Esophagus muscularis mucosa (tissue), 4 donors: ENCODE measurements around the gene NDFIP1. TPM values are rescaled to one million over a fixed set of nuclear protein-coding genes. Genes with fewer than 3 reads are reported as not detected.

Source experiments
- DNase-seq: peaks from one replicate; pipeline ENCODE4 v3.0.0-alpha.2; 2017; ENCODE audit errors: extremely low spot score
- H3K27ac ChIP-seq, 4 donors: fragments of 200-600 bp; sonication (generic); replicated peaks in 1 of 4; 1 replicate in 3 of 4; 2 replicates in 1 of 4; pipeline ENCODE4 v1.5.1; 2016 to 2019; ENCODE audit warnings: mild to moderate bottlenecking in 1 of 4
- H3K27me3 ChIP-seq, 4 donors: fragments of 200-600 bp; sonication (generic); one replicate each; pipeline versions ENCODE4 v1.5.1 to v1.6.0; 2016 to 2019
- H3K36me3 ChIP-seq, 4 donors: fragments of 200-600 bp; sonication (generic); one replicate each; pipeline ENCODE4 v1.5.1; 2016 to 2019
- H3K4me1 ChIP-seq, 4 donors: fragments of 200-600 bp; sonication (generic); one replicate each; pipeline ENCODE4 v1.5.1; 2016 to 2019
- H3K4me3 ChIP-seq, 4 donors: fragments of 200-600 bp; sonication (generic); 1 replicate in 2 of 4; 2 replicates in 2 of 4; pipeline ENCODE4 v1.5.1; 2016 to 2019; ENCODE audit warnings: mild to moderate bottlenecking in 4 of 4, moderate library complexity in 1 of 4
- H3K9me3 ChIP-seq, 4 donors: fragments of 200-600 bp; sonication (generic); 1 replicate in 3 of 4; 2 replicates in 1 of 4; pipeline ENCODE4 v1.5.1; 2016 to 2019
- CTCF ChIP-seq, 3 experiments: fragments of 200-600 bp in 2 of 3; fragments of 450-650 bp in 1 of 3; sonication (generic) in 2 of 3; IDR thresholded peaks; one replicate each; pipeline ENCODE4 v1.5.1; 2017 to 2019; ENCODE audit warnings: antibody characterized with exemption in 3 of 3, mild to moderate bottlenecking in 2 of 3, moderate library complexity in 1 of 3
- EP300 ChIP-seq: sonication (generic); formaldehyde crosslinking; IDR thresholded peaks from one replicate; pipeline ENCODE4 v1.6.1; 2017; ENCODE audit warnings: antibody characterized with exemption
- POLR2A ChIP-seq: fragments of 450-650 bp; IDR thresholded peaks from one replicate; pipeline ENCODE4 v1.6.1; 2017; ENCODE audit warnings: antibody characterized with exemption, moderate library complexity, mild to moderate bottlenecking, low read depth
- POLR2AphosphoS5 ChIP-seq, 2 donors: sonication (generic); formaldehyde crosslinking; IDR thresholded peaks; one replicate each; pipeline ENCODE4 v1.6.1; 2017; ENCODE audit warnings: antibody characterized with exemption in 2 of 2
- WGBS: methylation state at CpG from one replicate; pipeline ENCODE4 v1.1.5; 2018; 5-methylcytosine and 5-hydroxymethylcytosine counted together
- intact Hi-C: fragments of 100-400 bp; cut with DNase I; formaldehyde crosslinking; loops from one replicate; pipeline ENCODE4 v1.15.1; 2023
- total RNA-seq, 4 donors: library from RNA; depleted of rRNA; stranded (reverse); fragments of >200 nt; gene quantifications; one replicate each; pipeline versions ENCODE4 v1.1.0 to v1.2.1, GENCODE V29; 2016

NDFIP1 gene, protein sequence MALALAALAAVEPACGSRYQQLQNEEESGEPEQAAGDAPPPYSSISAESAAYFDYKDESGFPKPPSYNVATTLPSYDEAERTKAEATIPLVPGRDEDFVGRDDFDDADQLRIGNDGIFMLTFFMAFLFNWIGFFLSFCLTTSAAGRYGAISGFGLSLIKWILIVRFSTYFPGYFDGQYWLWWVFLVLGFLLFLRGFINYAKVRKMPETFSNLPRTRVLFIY
- 100 to 1,000 TPM in 2 of 4 donors, 10 to 100 TPM in 2; 57.8 to 169 (median 101) TPM for total RNA-seq

- intact Hi-C loops: loop anchor here (1.0 kb wide), 1 partner anchor 92 kb away; no protein-coding TSS in a partner anchor
- WGBS: 10% methylated on average over 27 of the region's 103 CpGs
Measured at GRCh38 chr5:142108432-142109330, at the start of gene NDFIP1. Gene NDFIP1 (plus strand): TSS chr5:142108779. CDS start chr5:142108975, 196 bp downstream.

GRCh38 chr5:142059304-142059940 lies 49.2 kb upstream of the NDFIP1 start:
- no peak for DNase-seq
- Histone ChIP-seq H3K27ac (no peak overlapping the region), H3K4me3 (no peak overlapping the region), H3K4me1 (peaks cover 3 to 17% (median 11%) of the 10 kb centered on the region in 4 donors), H3K27me3 (no peaks in the 10 kb centered on the region), H3K9me3 (no peaks in the 10 kb centered on the region), H3K36me3 (no peaks in the 10 kb centered on the region)
- 81% methylated on average over 1 of the region's 1 CpG for WGBS
- TF ChIP-seq CTCF (IDR thresholded peaks at IDR 0.05): no peak
- no peak for TF ChIP-seq EP300
- intact Hi-C loops: no loop called here

More at GRCh38 chr5:142108432-142109330, at the start of gene NDFIP1:
- no peak for DNase-seq
- Histone ChIP-seq H3K9me3 (no peaks in the 10 kb centered on the region), H3K27me3 (no peaks in the 10 kb centered on the region), H3K4me1 (peaks cover 37 to 43% (median 42%) of the 10 kb centered on the region in 4 donors), H3K27ac (peak within 1 kb of the TSS; percentile 92 to 98 (median 98)), H3K4me3 (peak within 1 kb of the TSS; percentile 61 to 87 (median 76)), H3K36me3 (no peaks in the 10 kb centered on the region)
- peak in 2 of 3 experiments; percentile 25 to 38 for TF ChIP-seq CTCF (IDR thresholded peaks at IDR 0.05)
- no peak for TF ChIP-seq EP300
- peak; percentile 76 to 96 for TF ChIP-seq POLR2AphosphoS5 (IDR thresholded peaks at IDR 0.05)
- TF ChIP-seq POLR2A: peak; percentile 92

- Histone ChIP-seq H3K4me1 (peaks cover 3 to 19% (median 11%) of the 10 kb centered on the region in 4 donors), H3K9me3 (no peaks in the 10 kb centered on the region), H3K27ac (peak overlapping the region in 2 of 4 donors; percentile 2 to 20), H3K27me3 (no peaks in the 10 kb centered on the region), H3K4me3 (peak overlapping the region in 1 of 4 donors; percentile 11), H3K36me3 (no peaks in the 10 kb centered on the region)
- DNase-seq: no peak
- TF ChIP-seq POLR2AphosphoS5 (IDR thresholded peaks at IDR 0.05): no peak
- no peak for TF ChIP-seq EP300
- TF ChIP-seq POLR2A: no peak
- no peak for TF ChIP-seq CTCF (IDR thresholded peaks at IDR 0.05)
- intact Hi-C loops: no loop called here
- 80% methylated on average over 4 of the region's 4 CpGs for WGBS
Measured at GRCh38 chr5:142063376-142063775, 45.2 kb upstream of the NDFIP1 start.

DNA sequence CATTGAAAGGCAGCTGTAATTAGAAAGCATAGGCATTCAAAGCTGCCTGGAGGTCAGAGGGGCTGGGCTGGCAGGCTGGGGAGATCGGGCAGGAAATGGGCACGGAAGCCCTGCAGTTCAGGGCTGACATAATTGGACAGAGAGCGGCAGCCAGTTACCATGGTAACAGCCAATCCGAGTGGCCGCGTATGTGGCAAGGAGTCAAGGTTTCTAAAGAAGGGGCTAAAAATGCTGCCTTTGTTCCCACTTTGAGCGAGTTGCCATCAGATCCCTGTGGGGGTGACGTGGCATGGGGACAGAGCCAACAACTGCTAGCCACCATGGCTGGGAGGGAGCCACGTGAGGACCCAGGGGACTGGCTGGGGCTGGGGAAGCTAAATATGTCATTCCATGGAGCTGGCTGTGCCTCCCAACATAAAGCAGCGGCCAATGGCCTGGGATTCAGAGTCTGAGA lies 44.7 kb upstream of the NDFIP1 start:
- peak overlapping the region in 2 of 4 donors; percentile 1 to 11 for H3K4me3 ChIP-seq
- H3K4me1 ChIP-seq: peaks cover 3 to 19% (median 11%) of the 10 kb centered on the region in 4 donors
- no peaks in the 10 kb centered on the region for H3K36me3 ChIP-seq
- no peak for DNase-seq
- intact Hi-C loops: no loop called here
- H3K9me3 ChIP-seq: no peaks in the 10 kb centered on the region
- WGBS: 2% methylated on average over 8 of the region's 10 CpGs
- TF ChIP-seq POLR2AphosphoS5 (IDR thresholded peaks at IDR 0.05) (no peak), POLR2A (no peak), CTCF (IDR thresholded peaks at IDR 0.05) (no peak), EP300 (no peak)
- peak overlapping the region in 1 of 4 donors; percentile 20 for H3K27ac ChIP-seq
- no peaks in the 10 kb centered on the region for H3K27me3 ChIP-seq
